ENCODE measurements around the gene SOX21. TPM values are rescaled to one million over a fixed set of nuclear protein-coding genes. Genes with fewer than 3 reads are reported as not detected.

The SOX21 gene
- total RNA-seq, 1 experiment from 2014 or later, result not detected

- TF ChIP-seq CBX3 (IDR thresholded peaks at IDR 0.05; ENCODE audit: low read depth) (no peak), SIN3A (IDR thresholded peaks at IDR 0.05; ENCODE audit: low read depth) (no peak), ZNF274 (IDR thresholded peaks at IDR 0.05; ENCODE audit: low read depth, low read length) (no peak), FOSL1 (IDR thresholded peaks at IDR 0.05; ENCODE audit: low read depth) (no peak), CEBPB (IDR thresholded peaks at IDR 0.05; ENCODE audit: low read depth) (no peak), SP1 (IDR thresholded peaks at IDR 0.05; ENCODE audit: low read depth) (no peak), TCF7L2 (IDR thresholded peaks at IDR 0.05; ENCODE audit: borderline replicate concordance, extremely low read depth, insufficient read depth, insufficient read length) (no peak), YY1 (IDR thresholded peaks at IDR 0.05; ENCODE audit: extremely low read depth, insufficient replicate concordance, low read depth, low read length) (no peak), ELF1 (IDR thresholded peaks at IDR 0.05; ENCODE audit: borderline replicate concordance, low read depth) (no peak), JUND (IDR thresholded peaks at IDR 0.05) (no peak), CTCF (IDR thresholded peaks at IDR 0.05 in 2 of 3, conservative IDR thresholded peaks at IDR 0.05 in 1 of 3; ENCODE audit: borderline replicate concordance in 1 of 3, insufficient read depth in 1 of 3, low read depth in 2 of 3, low read length in 2 of 3) (no peak), EGR1 (IDR thresholded peaks at IDR 0.05; ENCODE audit: low read depth) (no peak), ATF3 (IDR thresholded peaks at IDR 0.05) (no peak), ZFX (IDR thresholded peaks at IDR 0.05) (no peak)
- ATAC-seq (no peak), DNase-seq (ENCODE audit: low read depth, low spot score) (no peak)
- no peaks in the 10 kb centered on the region for H3K79me2 ChIP-seq (ENCODE audit: insufficient read depth, low read length)
- ChIA-PET POLR2A (no interaction called here), RAD21 (ENCODE audit: low non-redundant PET in 1 of 2, low total read pairs in 2 of 2, uncharacterized antibody in 2 of 2, unreplicated experiment in 2 of 2) (no interaction called here), CTCF (interaction anchor here (0.7 to 1.7 kb wide), 3 partner anchors 15 to 1135 kb away, joined by 3 to 8 read pairs (median 6); no protein-coding TSS in a partner anchor)
- intact Hi-C loops (cut with micrococcal nuclease), result loop anchor here (2.0 kb wide), 1 partner anchor 805 kb away; no protein-coding TSS in a partner anchor
- H3K9ac ChIP-seq (ENCODE audit: low read length), result no peak overlapping the region
- no peaks in the 10 kb centered on the region for H4K20me1 ChIP-seq (ENCODE audit: insufficient read depth)
- H3K4me1 ChIP-seq (ENCODE audit: control insufficient read depth in 1 of 2, insufficient read depth in 2 of 2, low read length in 2 of 2), result no peaks in the 10 kb centered on the region
- no peak overlapping the region for H3K4me3 ChIP-seq (replicated peaks in 1 of 2; ENCODE audit: low read depth in 1 of 2, low read length in 2 of 2)
- H3K4me2 ChIP-seq (ENCODE audit: low read length), result no peak overlapping the region
- no peaks in the 10 kb centered on the region for H3K9me3 ChIP-seq (ENCODE audit: control insufficient read depth in 1 of 2, insufficient read depth in 1 of 2, low read depth in 1 of 2, low read length in 2 of 2)
- no peak overlapping the region for H3K27ac ChIP-seq (ENCODE audit: low read depth, low read length)
- H3K36me3 ChIP-seq (ENCODE audit: control insufficient read depth in 1 of 2, insufficient read depth in 2 of 2, low read length in 2 of 2), result no peaks in the 10 kb centered on the region
- H2AFZ ChIP-seq (ENCODE audit: low read depth, low read length, poor library complexity, severe bottlenecking), result no peak overlapping the region
- BruUV-seq (replicated peaks), result no TSS peak
- H3K9me2 ChIP-seq (ENCODE audit: insufficient read depth), result no peaks in the 10 kb centered on the region
- H3K27me3 ChIP-seq (ENCODE audit: insufficient read depth, low read length), result 0 out of 2 replicates have a peak, but pooled peaks cover 12% of the 10 kb centered on the region
Measured at GRCh38 chr13:94673851-94674250, 38.5 kb downstream of the SOX21 start.

Measured in HCT116 (cell line).